ENCODE data around the gene DPP6.

DNA sequence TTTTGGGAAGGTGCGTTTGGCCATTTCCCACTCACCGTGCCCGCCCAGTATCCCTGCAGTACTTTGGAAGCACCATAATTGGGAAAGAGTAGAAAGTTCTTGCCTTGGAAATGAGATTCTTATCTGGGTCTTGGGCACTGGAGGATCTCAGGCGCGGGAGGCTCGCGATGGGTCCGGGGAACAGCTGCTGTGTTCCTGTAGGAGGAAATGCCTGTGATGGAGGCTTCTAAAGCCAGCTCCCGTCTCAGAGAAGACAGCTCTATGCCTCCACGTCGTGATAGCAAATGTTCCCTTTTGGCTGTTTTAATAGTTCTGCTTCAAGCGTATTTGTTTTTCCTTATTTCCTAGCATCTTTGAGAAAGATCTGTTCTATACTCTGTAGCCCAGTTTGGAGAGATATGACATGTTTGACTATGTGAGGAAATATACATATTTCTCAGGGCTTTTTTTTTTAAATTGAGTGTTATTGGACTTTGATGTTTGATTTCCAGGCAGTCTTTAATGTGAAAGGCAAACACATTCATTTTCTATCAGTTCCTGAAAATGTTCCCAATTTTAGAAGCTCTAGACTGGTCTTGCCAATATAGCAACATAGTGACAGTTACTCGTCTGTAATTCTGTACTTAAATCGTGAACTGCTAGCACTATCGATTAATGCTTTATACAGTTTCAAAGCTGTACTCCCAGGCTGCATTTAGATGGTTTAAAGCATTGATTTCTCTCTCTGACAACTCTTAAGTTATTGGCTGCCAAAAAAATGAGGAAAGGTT is 280.8 kb downstream of the DPP6 start:
- TF ChIP-seq POLR2A (IDR thresholded peaks at IDR 0.05), result no peak
- TF ChIP-seq, protein P1, sequence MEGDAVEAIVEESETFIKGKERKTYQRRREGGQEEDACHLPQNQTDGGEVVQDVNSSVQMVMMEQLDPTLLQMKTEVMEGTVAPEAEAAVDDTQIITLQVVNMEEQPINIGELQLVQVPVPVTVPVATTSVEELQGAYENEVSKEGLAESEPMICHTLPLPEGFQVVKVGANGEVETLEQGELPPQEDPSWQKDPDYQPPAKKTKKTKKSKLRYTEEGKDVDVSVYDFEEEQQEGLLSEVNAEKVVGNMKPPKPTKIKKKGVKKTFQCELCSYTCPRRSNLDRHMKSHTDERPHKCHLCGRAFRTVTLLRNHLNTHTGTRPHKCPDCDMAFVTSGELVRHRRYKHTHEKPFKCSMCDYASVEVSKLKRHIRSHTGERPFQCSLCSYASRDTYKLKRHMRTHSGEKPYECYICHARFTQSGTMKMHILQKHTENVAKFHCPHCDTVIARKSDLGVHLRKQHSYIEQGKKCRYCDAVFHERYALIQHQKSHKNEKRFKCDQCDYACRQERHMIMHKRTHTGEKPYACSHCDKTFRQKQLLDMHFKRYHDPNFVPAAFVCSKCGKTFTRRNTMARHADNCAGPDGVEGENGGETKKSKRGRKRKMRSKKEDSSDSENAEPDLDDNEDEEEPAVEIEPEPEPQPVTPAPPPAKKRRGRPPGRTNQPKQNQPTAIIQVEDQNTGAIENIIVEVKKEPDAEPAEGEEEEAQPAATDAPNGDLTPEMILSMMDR (IDR thresholded peaks at IDR 0.05), result no peak
